MM.1S (cell line): ENCODE data around the gene DNAJA4.

Experiments used
- CTCF ChIP-seq: fragments of 300-600 bp; sonication (generic); IDR thresholded peaks from 2 replicates; pipeline ENCODE4 v1.5.1; 2016; ENCODE audit warnings: antibody characterized with exemption, low read length, mixed read lengths
- EZH2 ChIP-seq: fragments of 300-600 bp; sonication (generic); optimal IDR thresholded peaks from 2 replicates; pipeline ENCODE3; 2017; ENCODE audit warnings: low read depth, mild to moderate bottlenecking, antibody characterized with exemption, low read length, mixed read lengths
- EZH2phosphoT487 ChIP-seq: fragments of 300-600 bp; sonication (generic); IDR thresholded peaks from 2 replicates; pipeline ENCODE4 v1.6.1; 2018; ENCODE audit warnings: antibody characterized with exemption, low read length

GRCh38 chr15:78224023-78224411 lies 40.3 kb upstream of the DNAJA4 start:
- TF ChIP-seq CTCF (no peak), EZH2phosphoT487 (no peak), EZH2 (no peak)
